GM12878 (cell line): ENCODE results near the gene PARN. TPM values are rescaled to one million over a fixed set of nuclear protein-coding genes. Genes with fewer than 3 reads are reported as not detected.
A peak's percentile ranks its signal among the peaks of the same experiment; 100 is the strongest.

ENCODE experiments used
- ATAC-seq: fragments of 200-7000 bp; cut with Tn5 transposase; 3 replicates; pipeline ENCODE4 v1.9.1; 2020; ENCODE audit warnings: mild to moderate bottlenecking, moderate library complexity
- BruUV-seq: library from RNA; stranded (reverse); fragments of 400-500 nt; replicated peaks from 2 replicates; lab custom pipeline; 2021; lab: Mats Ljungman, UMichigan
- CTCF ChIA-PET: fragments of 300-600 bp; sonication (Branson Sonifier 250); formaldehyde crosslinking; extraction: SDS; loops from one replicate; lab custom pipeline; 2021; ENCODE audit warnings: inconsistent platforms; lab: Yijun Ruan, JAX
- POLR2A ChIA-PET: fragments of 350-600 bp; formaldehyde crosslinking; extraction: SDS; loops from one replicate; lab custom pipeline; 2021; ENCODE audit warnings: inconsistent platforms; lab: Charles Lee
- RAD21 ChIA-PET: fragments of 300-600 bp; sonication (Branson Sonifier 250); formaldehyde crosslinking; loops from one replicate; lab custom pipeline; 2023; ENCODE audit warnings: antibody characterized with exemption; ENCODE audit not compliant: unreplicated experiment; lab: Charles Lee
- SMC1A ChIA-PET: fragments of 300-600 bp; sonication (Branson Sonifier 250); formaldehyde crosslinking; loops from one replicate; lab custom pipeline; 2023; ENCODE audit not compliant: unreplicated experiment, uncharacterized antibody; lab: Charles Lee
- DNase-seq: peaks from one replicate; pipeline ENCODE4 v3.0.0-alpha.2; 2011; ENCODE audit warnings: low read depth, low spot score
- FAIRE-seq: peaks from 3 replicates; lab custom pipeline; 2011; peaks lifted over from hg19 to GRCh38; lab: Jason Lieb, UNC
- H2AFZ ChIP-seq: 2 replicates; pipeline ENCODE4 v1.6.0; 2011; ENCODE audit warnings: low read depth, low read length, control low read depth; ENCODE audit not compliant: control insufficient read depth
- H3K27ac ChIP-seq: 2 replicates; pipeline ENCODE4 v1.5.1; 2011; ENCODE audit warnings: control low read depth; ENCODE audit not compliant: control insufficient read depth, insufficient read depth
- H3K27me3 ChIP-seq, 2 experiments: replicated peaks in 1 of 2; 2 replicates each; pipeline versions ENCODE4 v1.6.0 to v1.6.1; 2011; ENCODE audit warnings: low read length in 1 of 2; ENCODE audit not compliant: control insufficient read depth in 2 of 2, insufficient read depth in 2 of 2
- H3K36me3 ChIP-seq, 2 experiments: 2 replicates each; pipeline ENCODE4 v1.5.1; 2011; ENCODE audit warnings: low read length in 1 of 2; ENCODE audit not compliant: control insufficient read depth in 2 of 2, insufficient read depth in 2 of 2
- H3K4me1 ChIP-seq: 2 replicates; pipeline ENCODE4 v1.6.1; 2011; ENCODE audit warnings: mild to moderate bottlenecking, low read length, moderate library complexity, mixed read lengths; ENCODE audit not compliant: control insufficient read depth, insufficient read depth
- H3K4me2 ChIP-seq: 2 replicates; pipeline ENCODE4 v1.6.0; 2011; ENCODE audit warnings: control low read depth; ENCODE audit not compliant: control insufficient read depth, insufficient read depth
- H3K4me3 ChIP-seq: fragments of 200-600 bp; sonication (generic); 2 replicates; pipeline ENCODE4 v1.5.1; 2016
- H3K79me2 ChIP-seq: 2 replicates; pipeline ENCODE4 v1.6.0; 2011; ENCODE audit warnings: low read length; ENCODE audit not compliant: control insufficient read depth, insufficient read depth
- H3K9ac ChIP-seq: 2 replicates; pipeline ENCODE4 v1.8.0; 2011; ENCODE audit warnings: low read length, control low read depth, mixed read lengths; ENCODE audit not compliant: control insufficient read depth, insufficient read depth
- H3K9me3 ChIP-seq: replicated peaks from 3 replicates; pipeline ENCODE4 v1.5.1; 2011; ENCODE audit warnings: mild to moderate bottlenecking, low read length; ENCODE audit not compliant: control insufficient read depth, insufficient read depth
- H4K20me1 ChIP-seq: 2 replicates; pipeline ENCODE4 v1.6.0; 2011; ENCODE audit not compliant: control insufficient read depth, insufficient read depth
- CHD2 ChIP-seq: IDR thresholded peaks from 2 replicates; pipeline ENCODE4 v1.6.1; 2011; ENCODE audit warnings: low read depth, low read length, improper control_type of control experiment, borderline replicate concordance
- EZH2 ChIP-seq: IDR thresholded peaks from 2 replicates; pipeline ENCODE4 v1.6.1; 2012; ENCODE audit warnings: low read depth, mild to moderate bottlenecking, control low read depth, inconsistent platforms, low read length, borderline replicate concordance; ENCODE audit not compliant: control insufficient read depth
- MYB ChIP-seq: fragments of 150-350 bp; IDR thresholded peaks from 2 replicates; pipeline ENCODE4 v1.6.1; 2014; ENCODE audit warnings: mild to moderate bottlenecking, low read depth, low read length, borderline replicate concordance
- SRF ChIP-seq, 2 experiments: IDR thresholded peaks; 2 replicates each; pipeline ENCODE4 v1.6.1; 2011; ENCODE audit warnings: low read depth in 2 of 2, low read length in 2 of 2, mild to moderate bottlenecking in 1 of 2, moderate library complexity in 1 of 2
- WGBS: methylation state at CpG from one replicate; pipeline ENCODE4 v1.1.6; 2016; ENCODE audit warnings: low lambda C conversion rate; ENCODE audit not compliant: insufficient replicate concordance, insufficient coverage; ENCODE audit errors: missing lambda C conversion rate; 5-methylcytosine and 5-hydroxymethylcytosine counted together
- in situ Hi-C: fragments of 300-500 bp; cut with MboI; formaldehyde crosslinking; loops from 9 replicates; pipeline ENCODE4 v1.14.3; 2018; ENCODE audit warnings: mixed read lengths
- intact Hi-C: fragments of 100-400 bp; cut with micrococcal nuclease; formaldehyde crosslinking; loops from one replicate; pipeline ENCODE4 v1.14.2; 2022; ENCODE audit not compliant: unreplicated experiment
- polyA plus RNA-seq, 11 experiments: library from polyadenylated mRNA; depleted of rRNA in 4 of 11; unstranded in 6 of 11; stranded (reverse) in 5 of 11; fragments of >200 nt; fragmentation: Nextera tagmentation in 4 of 11; fragmentation: Illumina TruSeq in 1 of 11; extraction: Ambion mirVana in 4 of 11; extraction: Trizol in 1 of 11; gene quantifications; 1 replicate in 1 of 11; 2 replicates in 10 of 11; pipeline versions ENCODE4 v1.2.1 to v1.2.3, GENCODE V29; 2011 to 2016; ENCODE audit warnings: inconsistent platforms in 2 of 11, missing spikeins in 2 of 11, low read depth in 1 of 11
- total RNA-seq, 4 experiments: library from RNA; depleted of rRNA in 3 of 4; stranded (reverse); fragments of >200 nt in 3 of 4; fragmentation: Illumina TruSeq in 1 of 4; extraction: Trizol in 1 of 4; gene quantifications; 2 replicates each; pipeline versions ENCODE4 v1.2.1 to v1.2.3, GENCODE V29; 2013 to 2021

PARN gene
- total and polyA plus RNA-seq, 10 of the 15 experiments (the other 5 are each of a cell fraction or from before 2014, with no cell fraction given): 15.6 to 77.3 (median 47.7) TPM

DNA sequence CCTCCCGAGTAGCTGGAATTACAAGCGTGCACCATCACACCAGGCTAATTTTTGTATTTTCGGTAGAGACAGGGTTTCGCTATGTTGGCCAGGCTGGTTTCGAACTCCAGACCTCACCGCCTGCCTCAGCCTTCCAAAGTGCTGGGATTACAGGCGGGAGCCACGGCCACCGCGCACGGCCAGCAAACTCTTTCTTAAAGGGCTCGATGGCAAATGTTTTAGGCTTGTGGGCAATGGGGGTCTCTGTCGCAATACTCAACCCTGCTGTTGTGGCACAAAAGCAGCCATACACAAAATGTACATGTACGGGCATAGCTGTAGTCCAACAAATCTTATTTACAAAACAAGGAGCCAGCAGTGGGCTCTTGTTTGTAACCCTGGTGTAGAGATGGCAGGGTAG lies 18.4 kb downstream of the PARN start:
- POLR2A ChIA-PET: no interaction called here
- no peak for FAIRE-seq
- no peak overlapping the region for H3K27ac ChIP-seq

DNA sequence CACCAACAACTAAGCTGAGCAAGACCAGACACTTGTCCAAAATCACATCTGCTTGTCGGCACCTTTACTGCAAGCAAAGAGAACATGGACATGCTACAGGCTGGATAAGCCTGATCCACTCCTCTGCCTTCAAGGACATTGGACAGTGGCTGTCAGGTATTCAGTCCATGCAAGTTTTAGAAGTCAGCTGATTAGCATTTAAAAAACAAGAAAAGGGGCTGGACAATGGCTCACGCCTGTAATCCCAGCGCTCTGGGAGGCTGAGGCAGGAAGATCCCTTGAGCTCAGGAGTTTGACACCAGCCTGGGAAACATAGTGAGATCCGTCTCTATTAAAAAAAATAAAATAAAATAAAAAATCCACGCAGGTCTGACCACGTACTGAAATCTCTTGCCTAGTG lies 20.3 kb downstream of the PARN start:
- 98% methylated on average over 6 of the region's 6 CpGs for WGBS
- peaks cover 5 to 14% of the 10 kb centered on the region in 2 experiments for H3K36me3 ChIP-seq
- BruUV-seq: no TSS peak
- no peaks in the 10 kb centered on the region for H3K9me3 ChIP-seq
- ATAC-seq (no peak), FAIRE-seq (no peak), DNase-seq (no peak)
- RAD21 ChIA-PET: interaction anchor here (1.8 kb wide), 1 partner anchor 24 kb away, joined by 4 read pairs; no protein-coding TSS in a partner anchor
- no peak for TF ChIP-seq EZH2
- no peak for TF ChIP-seq CHD2
- TF ChIP-seq MYB: no peak
- no peak overlapping the region for H2AFZ ChIP-seq
- intact Hi-C loops (loop anchor here (2.0 to 10.0 kb wide), 2 partner anchors 19 to 305 kb away; no protein-coding TSS in a partner anchor), in situ Hi-C loops (no loop called here)
- POLR2A ChIA-PET: interaction anchor here (0.6 kb wide), 2 partner anchors 9 to 46 kb away, joined by 4 to 6 read pairs; no protein-coding TSS in a partner anchor
- H3K79me2 ChIP-seq: peaks cover 5% of the 10 kb centered on the region
- peak overlapping the region; percentile 92 for H3K4me2 ChIP-seq
- peak overlapping the region; percentile 94; the same call in 1 of the 2 replicates for H3K27ac ChIP-seq
- CTCF ChIA-PET: no interaction called here
- H4K20me1 ChIP-seq: no peaks in the 10 kb centered on the region
- no peaks in the 10 kb centered on the region for H3K27me3 ChIP-seq
- SMC1A ChIA-PET: interaction anchor here (0.8 to 1.3 kb wide), 6 partner anchors 11 to 360 kb away, joined by 3 to 8 read pairs (median 3); partner anchors contain the start of gene PARN
- no peak overlapping the region for H3K9ac ChIP-seq
- H3K4me3 ChIP-seq: no peak overlapping the region
- peaks cover 42% of the 10 kb centered on the region for H3K4me1 ChIP-seq

More for the DNA sequence above, 18.4 kb downstream of the PARN start:
- TF ChIP-seq SRF (IDR thresholded peaks at IDR 0.05; ENCODE audit: low read depth in 2 of 2, low read length in 2 of 2): no peak
- H3K36me3 ChIP-seq: peaks cover 8 to 17% of the 10 kb centered on the region in 2 experiments
- ChIA-PET SMC1A (interaction anchor here (0.9 kb wide), 2 partner anchors 9 to 14 kb away, joined by 3 read pairs; no protein-coding TSS in a partner anchor), RAD21 (no interaction called here), CTCF (interaction anchor here (0.6 kb wide), 1 partner anchor 100 kb away, joined by 3 read pairs; no protein-coding TSS in a partner anchor)
- H3K27me3 ChIP-seq: no peaks in the 10 kb centered on the region
- intact Hi-C loops (no loop called here), in situ Hi-C loops (no loop called here)
- no peak overlapping the region for H3K4me2 ChIP-seq
- peaks cover 2% of the 10 kb centered on the region; the same call in 1 of the 2 replicates for H3K79me2 ChIP-seq
- no peak for DNase-seq
- no peaks in the 10 kb centered on the region for H4K20me1 ChIP-seq
- H3K9me3 ChIP-seq: no peaks in the 10 kb centered on the region
- H2AFZ ChIP-seq: no peak overlapping the region
- no peak overlapping the region for H3K9ac ChIP-seq
- 99% methylated on average over 14 of the region's 14 CpGs for WGBS
- no TSS peak for BruUV-seq
- H3K4me3 ChIP-seq: no peak overlapping the region
- peaks cover 30% of the 10 kb centered on the region for H3K4me1 ChIP-seq
- no peak for ATAC-seq
